Parathyroid adenoma (tissue), 2 donors: Measurements from ENCODE around the gene OPCML.

ENCODE experiments used
- H2AFZ ChIP-seq: fragments of 300-600 bp; sonication (generic); one replicate; pipeline ENCODE4 v1.7.0; 2017; ENCODE audit warnings: antibody characterized with exemption, mild to moderate bottlenecking
- H3K27ac ChIP-seq: fragments of 300-600 bp; sonication (generic); one replicate; pipeline ENCODE4 v1.7.0; 2017
- H3K27me3 ChIP-seq: fragments of 300-600 bp; sonication (generic); one replicate; pipeline ENCODE4 v1.7.0; 2017; ENCODE audit warnings: low read length; ENCODE audit not compliant: control insufficient read depth, insufficient read depth
- H3K36me3 ChIP-seq: fragments of 300-600 bp; sonication (generic); one replicate; pipeline ENCODE4 v1.7.0; 2017; ENCODE audit warnings: low read length; ENCODE audit not compliant: control insufficient read depth, insufficient read depth
- H3K4me1 ChIP-seq: fragments of 300-600 bp; sonication (generic); one replicate; pipeline ENCODE4 v1.7.0; 2017; ENCODE audit warnings: control low read depth
- H3K4me2 ChIP-seq: fragments of 300-600 bp; sonication (generic); one replicate; pipeline ENCODE4 v1.7.0; 2017; ENCODE audit warnings: low read length
- H3K4me3 ChIP-seq: fragments of 300-600 bp; sonication (generic); one replicate; pipeline ENCODE4 v1.7.0; 2017; ENCODE audit warnings: low read depth, low read length
- H3K79me2 ChIP-seq: fragments of 300-600 bp; sonication (generic); one replicate; pipeline ENCODE4 v1.7.0; 2017; ENCODE audit warnings: control low read depth
- H3K9ac ChIP-seq: fragments of 300-600 bp; sonication (generic); one replicate; pipeline ENCODE4 v1.7.0; 2017; ENCODE audit warnings: mild to moderate bottlenecking
- H3K9me3 ChIP-seq: fragments of 300-600 bp; sonication (generic); one replicate; pipeline ENCODE4 v1.7.0; 2017; ENCODE audit warnings: low read length; ENCODE audit not compliant: control insufficient read depth
- TF ChIP-seq, protein P1 (sequence below): fragments of 300-600 bp; sonication (generic); IDR thresholded peaks from one replicate; pipeline ENCODE4 v1.7.0; 2017; ENCODE audit warnings: antibody characterized with exemption, mild to moderate bottlenecking
- donor health status: primary hyperparathyroidism.

The OPCML gene

DNA sequence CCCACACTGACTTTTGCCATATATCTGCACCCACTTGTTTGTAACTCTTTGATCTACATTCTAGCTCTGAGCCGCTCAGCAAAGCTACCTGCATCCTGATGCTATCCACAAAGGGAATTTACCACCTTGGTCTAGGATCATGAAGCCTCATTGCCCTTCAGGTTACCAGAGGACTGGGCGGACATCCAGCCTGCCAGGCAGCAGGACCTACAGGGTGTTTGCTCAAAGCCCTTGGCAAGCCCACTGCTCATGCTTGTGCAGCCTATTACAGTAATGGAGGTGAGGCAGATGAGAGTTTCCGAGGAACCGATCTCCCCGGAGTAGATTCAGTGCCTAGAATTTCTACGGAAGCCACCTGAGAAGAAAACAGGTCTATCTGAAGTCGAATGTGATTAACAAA, 417.2 kb downstream of the OPCML start:
- no peak overlapping the region for H3K4me2 ChIP-seq
- no peaks in the 10 kb centered on the region for H3K36me3 ChIP-seq
- H3K27ac ChIP-seq = no peak overlapping the region
- H3K9me3 ChIP-seq = no peaks in the 10 kb centered on the region
- TF ChIP-seq, protein P1, sequence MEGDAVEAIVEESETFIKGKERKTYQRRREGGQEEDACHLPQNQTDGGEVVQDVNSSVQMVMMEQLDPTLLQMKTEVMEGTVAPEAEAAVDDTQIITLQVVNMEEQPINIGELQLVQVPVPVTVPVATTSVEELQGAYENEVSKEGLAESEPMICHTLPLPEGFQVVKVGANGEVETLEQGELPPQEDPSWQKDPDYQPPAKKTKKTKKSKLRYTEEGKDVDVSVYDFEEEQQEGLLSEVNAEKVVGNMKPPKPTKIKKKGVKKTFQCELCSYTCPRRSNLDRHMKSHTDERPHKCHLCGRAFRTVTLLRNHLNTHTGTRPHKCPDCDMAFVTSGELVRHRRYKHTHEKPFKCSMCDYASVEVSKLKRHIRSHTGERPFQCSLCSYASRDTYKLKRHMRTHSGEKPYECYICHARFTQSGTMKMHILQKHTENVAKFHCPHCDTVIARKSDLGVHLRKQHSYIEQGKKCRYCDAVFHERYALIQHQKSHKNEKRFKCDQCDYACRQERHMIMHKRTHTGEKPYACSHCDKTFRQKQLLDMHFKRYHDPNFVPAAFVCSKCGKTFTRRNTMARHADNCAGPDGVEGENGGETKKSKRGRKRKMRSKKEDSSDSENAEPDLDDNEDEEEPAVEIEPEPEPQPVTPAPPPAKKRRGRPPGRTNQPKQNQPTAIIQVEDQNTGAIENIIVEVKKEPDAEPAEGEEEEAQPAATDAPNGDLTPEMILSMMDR = no peak
- H3K27me3 ChIP-seq = no peaks in the 10 kb centered on the region
- H3K79me2 ChIP-seq = no peaks in the 10 kb centered on the region
- no peak overlapping the region for H3K9ac ChIP-seq
- no peak overlapping the region for H2AFZ ChIP-seq
- H3K4me3 ChIP-seq = no peak overlapping the region
- no peaks in the 10 kb centered on the region for H3K4me1 ChIP-seq

GRCh38 chr11:133107763-133108162, 424.5 kb downstream of the OPCML start:
- no peaks in the 10 kb centered on the region for H3K4me1 ChIP-seq
- H3K4me3 ChIP-seq = no peak overlapping the region
- H3K27me3 ChIP-seq = no peaks in the 10 kb centered on the region
- no peak overlapping the region for H3K27ac ChIP-seq
- TF ChIP-seq, protein P1 = no peak
- H3K4me2 ChIP-seq = no peak overlapping the region
- H3K9me3 ChIP-seq = no peaks in the 10 kb centered on the region
- H3K36me3 ChIP-seq = no peaks in the 10 kb centered on the region
- H3K79me2 ChIP-seq = no peaks in the 10 kb centered on the region
- H2AFZ ChIP-seq = no peak overlapping the region
- H3K9ac ChIP-seq = no peak overlapping the region

DNA sequence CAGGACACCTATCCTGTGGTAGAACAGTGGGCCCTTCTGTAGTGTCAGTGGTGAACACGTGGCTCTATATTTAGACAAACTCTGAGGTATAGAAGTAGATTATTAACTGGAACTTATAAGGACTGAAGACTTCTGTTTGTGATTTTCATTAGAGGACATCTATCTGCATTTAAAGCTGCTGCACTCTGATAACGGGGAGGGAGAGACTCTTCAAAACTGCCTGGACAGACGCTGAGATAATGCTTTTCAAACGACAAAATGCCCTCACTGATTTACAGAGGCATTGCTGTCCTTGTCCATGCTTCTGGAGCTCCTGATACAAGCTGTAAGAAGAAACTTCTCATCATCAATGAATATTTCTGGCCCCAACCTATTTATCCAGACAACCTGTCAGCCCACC, 425.2 kb downstream of the OPCML start:
- Histone ChIP-seq H3K4me2 (no peak overlapping the region), H3K36me3 (no peaks in the 10 kb centered on the region), H3K27me3 (no peaks in the 10 kb centered on the region), H2AFZ (no peak overlapping the region), H3K27ac (no peak overlapping the region), H3K9me3 (no peaks in the 10 kb centered on the region), H3K79me2 (no peaks in the 10 kb centered on the region), H3K9ac (no peak overlapping the region), H3K4me1 (no peaks in the 10 kb centered on the region), H3K4me3 (no peak overlapping the region)
- TF ChIP-seq, protein P1 = no peak

DNA sequence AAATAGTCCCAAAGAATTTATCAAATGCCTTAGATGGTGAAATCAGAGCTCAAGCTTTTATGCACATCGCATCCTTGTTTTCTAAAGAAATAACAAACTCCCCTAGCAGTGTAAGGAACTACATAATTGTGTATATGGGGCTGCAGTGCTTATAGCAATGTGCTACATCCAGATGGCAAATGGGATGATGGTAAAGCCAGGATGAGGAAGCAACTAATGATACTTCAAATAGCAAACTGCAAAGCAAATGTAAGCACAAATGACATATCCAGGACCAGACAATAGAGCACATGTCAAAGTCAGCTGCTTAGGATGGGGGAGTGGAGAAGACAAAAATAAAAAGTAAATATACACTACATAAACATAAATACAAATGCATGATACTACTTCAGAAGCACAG, 425.9 kb downstream of the OPCML start:
- Histone ChIP-seq H3K9ac (no peak overlapping the region), H2AFZ (no peak overlapping the region), H3K79me2 (no peaks in the 10 kb centered on the region), H3K27me3 (no peaks in the 10 kb centered on the region), H3K4me1 (no peaks in the 10 kb centered on the region), H3K9me3 (no peaks in the 10 kb centered on the region), H3K27ac (no peak overlapping the region), H3K4me2 (no peak overlapping the region), H3K4me3 (no peak overlapping the region), H3K36me3 (no peaks in the 10 kb centered on the region)
- TF ChIP-seq, protein P1 = no peak

DNA sequence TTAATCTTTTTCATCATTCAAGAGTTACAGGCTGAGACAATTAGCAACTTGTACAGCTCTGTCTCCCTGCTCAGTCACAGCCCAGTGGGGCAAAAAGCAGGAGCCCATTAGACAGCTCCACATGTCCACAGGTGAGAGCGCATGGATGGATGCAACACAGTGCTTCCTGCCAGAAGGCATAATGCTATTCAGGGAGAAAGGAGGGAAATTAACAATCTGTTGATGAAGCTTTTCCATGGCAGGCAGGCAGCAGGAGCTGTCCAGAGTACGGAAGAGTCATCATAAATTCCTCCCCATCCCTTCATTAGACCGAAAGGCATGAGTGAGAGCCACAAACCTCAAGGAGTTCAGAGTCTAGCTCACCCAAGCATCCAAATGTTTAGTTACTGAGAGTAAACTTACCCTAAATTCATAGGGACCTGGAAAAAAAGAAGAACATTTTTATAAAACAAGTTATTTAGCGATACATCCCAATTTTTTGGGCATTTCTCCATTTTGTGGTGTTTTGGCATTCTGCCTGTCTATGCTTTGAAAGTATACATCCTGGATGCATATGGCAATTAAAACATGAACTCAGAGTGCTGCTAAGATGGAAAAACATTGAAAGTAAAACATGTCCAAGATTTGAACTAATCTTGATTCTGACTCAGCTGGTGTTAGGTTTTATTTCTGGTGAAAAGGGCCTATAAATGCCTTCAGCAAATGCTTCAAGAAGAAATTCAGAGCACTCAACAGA, 428.1 kb downstream of the OPCML start:
- H3K9ac ChIP-seq = no peak overlapping the region
- H3K9me3 ChIP-seq = no peaks in the 10 kb centered on the region
- no peaks in the 10 kb centered on the region for H3K36me3 ChIP-seq
- H3K27me3 ChIP-seq = no peaks in the 10 kb centered on the region
- no peak overlapping the region for H3K27ac ChIP-seq
- no peak overlapping the region for H3K4me3 ChIP-seq
- H3K79me2 ChIP-seq = no peaks in the 10 kb centered on the region
- no peaks in the 10 kb centered on the region for H3K4me1 ChIP-seq
- H3K4me2 ChIP-seq = no peak overlapping the region
- TF ChIP-seq, protein P1 = no peak
- no peak overlapping the region for H2AFZ ChIP-seq
